GM04503 (cell line): ENCODE results near the gene INTS12.

Experiments
- DNase-seq: peaks from one replicate; pipeline ENCODE4 v3.0.0-alpha.2; 2012; ENCODE audit warnings: low read depth

The INTS12 gene

GRCh38 chr4:105683038-105683437 lies 25.5 kb downstream of the INTS12 start:
- no peak for DNase-seq

GRCh38 chr4:105679186-105679585 lies 29.3 kb downstream of the INTS12 start:
- DNase-seq = no peak

- DNase-seq = no peak
These were observed 30.8 kb downstream of the INTS12 start for GRCh38 chr4:105677709-105678108.

GRCh38 chr4:105674011-105674410 lies 34.5 kb downstream of the INTS12 start:
- DNase-seq = no peak

GRCh38 chr4:105671301-105671700 lies 37.2 kb downstream of the INTS12 start:
- no peak for DNase-seq

GRCh38 chr4:105670684-105671083 lies 37.8 kb downstream of the INTS12 start:
- no peak for DNase-seq

GRCh38 chr4:105666693-105667092 lies 41.8 kb downstream of the INTS12 start:
- no peak for DNase-seq

GRCh38 chr4:105662935-105663675 lies 45.4 kb downstream of the INTS12 start:
- DNase-seq = no peak

- no peak for DNase-seq
These were observed 47.5 kb downstream of the INTS12 start for GRCh38 chr4:105661028-105661427.

- DNase-seq = no peak
These were observed 49.3 kb downstream of the INTS12 start for GRCh38 chr4:105659190-105659589.

- DNase-seq = no peak
These were observed 51.2 kb downstream of the INTS12 start for GRCh38 chr4:105657117-105657765.

- DNase-seq = no peak
These were observed 56.1 kb downstream of the INTS12 start for GRCh38 chr4:105652286-105652888.

GRCh38 chr4:105651884-105652283 lies 56.6 kb downstream of the INTS12 start:
- DNase-seq = no peak

- DNase-seq = no peak
These were observed 58.3 kb downstream of the INTS12 start for GRCh38 chr4:105650190-105650589.

GRCh38 chr4:105645440-105645839 lies 63.0 kb downstream of the INTS12 start:
- DNase-seq = no peak

- no peak for DNase-seq
These were observed 64.2 kb downstream of the INTS12 start for GRCh38 chr4:105644257-105644656.

- no peak for DNase-seq
These were observed 66.6 kb downstream of the INTS12 start for GRCh38 chr4:105641845-105642244.

GRCh38 chr4:105637408-105638176 lies 70.9 kb downstream of the INTS12 start:
- no peak for DNase-seq

- DNase-seq = no peak
These were observed 73.9 kb downstream of the INTS12 start for GRCh38 chr4:105634402-105635080.

GRCh38 chr4:105633241-105633640 lies 75.2 kb downstream of the INTS12 start:
- no peak for DNase-seq
